ENCODE measurements around the gene AK9.

The AK9 gene

DNA sequence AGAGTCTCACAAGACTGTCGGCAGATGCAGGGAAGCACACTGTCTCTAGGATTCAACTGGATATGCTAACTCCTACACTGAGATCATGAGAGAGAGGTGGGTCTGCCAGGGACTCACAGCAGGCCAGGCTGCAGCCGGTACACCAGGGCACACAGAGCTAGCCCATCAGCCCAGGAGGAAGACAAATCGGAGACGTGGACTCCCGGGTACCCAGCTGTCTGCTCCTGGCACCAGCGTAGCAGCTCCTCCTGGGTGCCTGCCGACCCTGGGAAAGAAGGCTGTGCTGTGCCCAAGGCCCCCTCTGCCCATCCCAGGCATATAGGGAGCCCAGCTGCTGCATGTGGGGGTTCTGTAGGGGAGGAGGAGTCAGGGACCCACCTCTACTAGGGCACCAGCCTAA, 242.4 kb downstream of the AK9 start:
- H3K4me3 ChIP-seq (replicated peaks; ENCODE audit: low read depth, low read length): no peak overlapping the region
- DNase-seq (ENCODE audit: low read depth): no peak
- TF ChIP-seq, protein P1, sequence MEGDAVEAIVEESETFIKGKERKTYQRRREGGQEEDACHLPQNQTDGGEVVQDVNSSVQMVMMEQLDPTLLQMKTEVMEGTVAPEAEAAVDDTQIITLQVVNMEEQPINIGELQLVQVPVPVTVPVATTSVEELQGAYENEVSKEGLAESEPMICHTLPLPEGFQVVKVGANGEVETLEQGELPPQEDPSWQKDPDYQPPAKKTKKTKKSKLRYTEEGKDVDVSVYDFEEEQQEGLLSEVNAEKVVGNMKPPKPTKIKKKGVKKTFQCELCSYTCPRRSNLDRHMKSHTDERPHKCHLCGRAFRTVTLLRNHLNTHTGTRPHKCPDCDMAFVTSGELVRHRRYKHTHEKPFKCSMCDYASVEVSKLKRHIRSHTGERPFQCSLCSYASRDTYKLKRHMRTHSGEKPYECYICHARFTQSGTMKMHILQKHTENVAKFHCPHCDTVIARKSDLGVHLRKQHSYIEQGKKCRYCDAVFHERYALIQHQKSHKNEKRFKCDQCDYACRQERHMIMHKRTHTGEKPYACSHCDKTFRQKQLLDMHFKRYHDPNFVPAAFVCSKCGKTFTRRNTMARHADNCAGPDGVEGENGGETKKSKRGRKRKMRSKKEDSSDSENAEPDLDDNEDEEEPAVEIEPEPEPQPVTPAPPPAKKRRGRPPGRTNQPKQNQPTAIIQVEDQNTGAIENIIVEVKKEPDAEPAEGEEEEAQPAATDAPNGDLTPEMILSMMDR (IDR thresholded peaks at IDR 0.05; ENCODE audit: low read length, missing control alignments): no peak

DNA sequence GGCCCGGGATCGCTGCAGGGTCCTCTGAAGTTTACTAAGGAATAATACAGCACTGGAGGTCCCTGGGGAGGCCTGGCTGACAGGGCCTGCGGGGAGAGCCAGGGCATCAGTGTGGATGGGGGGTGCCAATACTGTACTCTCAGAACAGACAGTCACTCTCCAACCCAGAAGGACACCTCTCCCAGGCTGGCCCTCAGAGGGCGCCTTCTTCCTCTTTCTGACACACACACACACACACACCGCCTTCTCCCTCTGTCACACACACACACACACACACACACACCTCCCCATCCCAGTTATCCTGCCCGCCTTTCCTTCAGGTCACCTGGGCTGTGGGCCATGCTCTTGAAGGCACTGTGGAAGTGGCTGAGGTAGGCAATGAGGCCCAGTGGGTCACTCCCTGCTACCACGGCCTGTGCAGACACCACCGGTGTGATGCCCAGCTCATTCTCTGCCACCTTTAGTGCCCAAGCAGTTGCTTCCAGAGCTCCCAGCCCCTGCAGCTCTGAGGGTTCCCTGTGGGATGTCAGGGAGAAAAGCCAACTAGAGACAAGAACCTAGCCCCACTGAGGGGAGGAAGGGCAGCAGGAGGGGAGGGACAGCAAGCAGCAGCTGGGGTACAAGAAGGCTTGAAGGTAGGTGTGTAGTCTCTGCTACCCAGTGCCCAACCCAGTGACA, 243.0 kb downstream of the AK9 start:
- H3K4me3 ChIP-seq (replicated peaks; ENCODE audit: low read depth, low read length): no peak overlapping the region
- TF ChIP-seq, protein P1 (IDR thresholded peaks at IDR 0.05; ENCODE audit: low read length, missing control alignments): no peak
- peak; percentile 20 for DNase-seq (ENCODE audit: low read depth)

DNA sequence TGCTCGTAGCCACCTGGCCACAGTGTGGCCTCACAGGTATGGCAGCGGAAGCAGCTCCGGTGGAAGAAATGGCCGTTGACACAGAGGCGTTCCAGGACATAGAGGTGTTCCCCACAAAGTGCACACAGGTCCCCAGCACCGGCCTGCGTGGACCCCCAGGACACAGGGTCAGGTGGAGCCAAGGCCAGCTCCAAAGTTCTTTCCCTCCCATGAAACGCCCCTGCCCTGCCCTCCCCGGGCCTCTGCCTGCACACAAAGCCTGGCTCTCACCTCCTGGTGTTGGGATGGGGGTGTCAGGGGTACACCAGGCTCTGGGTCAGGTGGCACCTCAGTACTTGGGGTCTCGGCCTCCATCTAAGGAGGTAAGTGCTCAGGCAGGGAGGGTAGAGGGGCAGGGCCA, 243.9 kb downstream of the AK9 start:
- TF ChIP-seq, protein P1 (IDR thresholded peaks at IDR 0.05; ENCODE audit: low read length, missing control alignments): no peak
- H3K4me3 ChIP-seq (replicated peaks; ENCODE audit: low read depth, low read length): no peak overlapping the region
- DNase-seq (ENCODE audit: low read depth): no peak

DNA sequence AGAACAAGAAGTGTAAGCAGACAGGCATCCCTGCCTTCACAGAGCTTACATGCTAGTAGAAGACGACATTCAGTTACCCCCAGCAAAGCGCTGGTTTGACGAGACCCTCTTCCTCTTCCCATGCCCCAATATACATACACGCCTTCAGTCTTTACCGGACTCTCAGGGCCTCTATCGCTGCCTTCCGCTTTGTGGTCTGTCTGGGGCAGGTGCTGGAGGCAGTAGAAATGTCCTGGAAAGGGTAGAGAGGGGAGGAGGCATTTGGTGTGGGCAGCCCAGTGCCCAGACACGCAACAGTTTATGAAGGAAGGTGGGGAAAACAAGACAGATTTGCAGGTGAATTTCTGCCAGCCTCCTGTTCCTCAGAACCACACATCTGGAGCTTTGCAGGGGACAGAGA, 244.5 kb downstream of the AK9 start:
- no peak overlapping the region for H3K4me3 ChIP-seq (replicated peaks; ENCODE audit: low read depth, low read length)
- no peak for DNase-seq (ENCODE audit: low read depth)
- TF ChIP-seq, protein P1 (IDR thresholded peaks at IDR 0.05; ENCODE audit: low read length, missing control alignments): no peak

DNA sequence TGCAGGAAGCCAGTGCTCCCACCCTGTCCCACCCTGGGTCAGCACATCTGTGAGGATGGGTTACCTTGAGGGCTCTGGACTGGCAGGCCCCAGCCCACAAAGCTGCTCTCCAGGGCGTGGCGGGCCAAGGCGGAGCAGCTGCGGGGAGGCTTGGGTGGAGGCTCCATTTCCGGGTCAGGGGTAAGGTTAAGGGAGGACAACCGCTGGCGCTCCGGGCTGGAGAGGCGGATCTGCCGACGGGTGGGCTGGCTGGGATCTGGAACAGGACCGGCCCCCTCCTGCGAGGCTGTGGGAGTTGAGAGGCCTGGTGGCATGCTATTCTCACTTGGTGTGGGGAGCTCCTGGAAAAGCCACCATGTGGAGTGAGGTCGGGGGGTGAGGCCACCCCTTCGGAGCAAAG, 244.9 kb downstream of the AK9 start:
- H3K4me3 ChIP-seq (replicated peaks; ENCODE audit: low read depth, low read length): no peak overlapping the region
- TF ChIP-seq, protein P1 (IDR thresholded peaks at IDR 0.05; ENCODE audit: low read length, missing control alignments): no peak
- DNase-seq (ENCODE audit: low read depth): no peak

DNA sequence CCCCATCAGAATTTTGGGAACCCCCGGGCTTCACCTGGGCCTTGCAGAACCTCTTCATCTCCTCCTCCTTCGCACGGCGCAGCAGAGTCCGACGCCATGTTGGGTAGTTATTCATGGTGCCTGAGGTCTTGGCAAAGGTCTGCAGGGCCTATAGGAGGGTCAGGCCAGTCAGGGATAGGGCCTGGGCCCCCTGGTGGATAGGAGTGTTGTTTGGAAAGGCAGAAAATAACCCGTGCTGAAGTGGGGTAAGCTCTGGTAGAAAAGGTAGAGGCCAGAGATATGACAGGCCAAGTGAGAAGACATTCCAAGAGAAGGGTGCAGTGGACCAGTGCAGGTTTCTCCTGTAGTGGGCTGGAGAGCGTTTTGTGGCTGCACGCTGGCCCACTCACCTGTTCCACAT, 245.6 kb downstream of the AK9 start:
- DNase-seq (ENCODE audit: low read depth): no peak
- H3K4me3 ChIP-seq (replicated peaks; ENCODE audit: low read depth, low read length): no peak overlapping the region
- TF ChIP-seq, protein P1 (IDR thresholded peaks at IDR 0.05; ENCODE audit: low read length, missing control alignments): no peak

DNA sequence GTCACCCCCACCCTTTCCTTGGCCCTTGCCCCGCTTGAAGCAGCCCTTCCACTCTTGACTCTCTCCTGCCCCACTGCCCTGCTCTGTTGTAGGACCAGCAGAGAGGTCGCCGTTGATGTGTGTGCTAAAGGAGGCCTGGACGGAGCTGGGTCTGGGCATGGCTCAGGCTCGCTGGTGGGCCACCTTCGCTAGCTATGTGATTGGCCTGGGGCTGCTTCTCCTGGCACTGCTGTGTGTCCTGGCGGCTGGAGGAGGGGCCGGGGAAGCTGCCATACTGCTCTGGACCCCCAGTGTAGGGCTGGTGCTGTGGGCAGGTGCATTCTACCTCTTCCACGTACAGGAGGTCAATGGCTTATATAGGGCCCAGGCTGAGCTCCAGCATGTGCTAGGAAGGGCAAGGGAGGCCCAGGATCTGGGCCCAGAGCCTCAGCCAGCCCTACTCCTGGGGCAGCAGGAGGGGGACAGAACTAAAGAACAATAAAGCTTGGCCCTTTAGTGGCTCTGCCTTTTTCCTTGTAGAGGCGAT, 247.5 kb downstream of the AK9 start:
- no peak for DNase-seq (ENCODE audit: low read depth)
- TF ChIP-seq, protein P1 (IDR thresholded peaks at IDR 0.05; ENCODE audit: low read length, missing control alignments): no peak
- no peak overlapping the region for H3K4me3 ChIP-seq (replicated peaks; ENCODE audit: low read depth, low read length)
